ENCODE results near the gene ARHGEF37. TPM values are rescaled to one million over a fixed set of nuclear protein-coding genes. Genes with fewer than 3 reads are reported as not detected.

ARHGEF37 gene
- total and polyA plus RNA-seq, 2 donors = 1.1 to 2.5 TPM

Other genes with a start within 250 kb of the ARHGEF37 start
- 13.2 TPM for gene GRPEL2, start 236.0 kb upstream of the ARHGEF37 start, total RNA-seq
- gene GRPEL2, start 236.0 kb upstream of the ARHGEF37 start, polyA plus RNA-seq = 9.5 TPM
- 8.4 TPM for gene PCYOX1L, start 223.5 kb upstream of the ARHGEF37 start, total RNA-seq
- 19.7 TPM for gene PCYOX1L, start 223.5 kb upstream of the ARHGEF37 start, polyA plus RNA-seq
- 0.24 TPM for gene IL17B, start 202.2 kb upstream of the ARHGEF37 start, total RNA-seq
- gene IL17B, start 202.2 kb upstream of the ARHGEF37 start, polyA plus RNA-seq = 1.2 TPM
- 171 TPM for gene CSNK1A1, start 30.1 kb upstream of the ARHGEF37 start, total RNA-seq
- 91.6 TPM for gene CSNK1A1, start 30.1 kb upstream of the ARHGEF37 start, polyA plus RNA-seq
- gene PPARGC1B, start 148.8 kb downstream of the ARHGEF37 start, total RNA-seq = 1.0 TPM
- 0.82 TPM for gene PPARGC1B, start 148.8 kb downstream of the ARHGEF37 start, polyA plus RNA-seq

Data from thymus (tissue), 2 donors.